Astrocyte of the spinal cord (primary cell): ENCODE measurements around the gene IER3.
"Not testable (repeated sequence)": the region's sequence is repeated elsewhere in the genome, so short reads cannot be mapped to it uniquely, and the experiment has no call there.

Experiments used
- DNase-seq: peaks from one replicate; pipeline ENCODE4 v3.0.0; 2011; ENCODE audit warnings: low read depth, low spot score
- H3K4me3 ChIP-seq: 2 replicates; pipeline ENCODE4 v1.5.1; 2011; ENCODE audit warnings: low read depth, mild to moderate bottlenecking, low read length, moderate library complexity
- in situ Hi-C: cut with HindIII; loops from 2 replicates; pipeline ENCODE4 v1.10.0; 2017; ENCODE audit warnings: low sequenced_read_pairs
- TF ChIP-seq, protein P1 (sequence below): IDR thresholded peaks from 2 replicates; pipeline ENCODE4 v1.5.1; 2012; ENCODE audit warnings: low read depth, mild to moderate bottlenecking, low read length, inconsistent platforms

IER3 gene

DNA sequence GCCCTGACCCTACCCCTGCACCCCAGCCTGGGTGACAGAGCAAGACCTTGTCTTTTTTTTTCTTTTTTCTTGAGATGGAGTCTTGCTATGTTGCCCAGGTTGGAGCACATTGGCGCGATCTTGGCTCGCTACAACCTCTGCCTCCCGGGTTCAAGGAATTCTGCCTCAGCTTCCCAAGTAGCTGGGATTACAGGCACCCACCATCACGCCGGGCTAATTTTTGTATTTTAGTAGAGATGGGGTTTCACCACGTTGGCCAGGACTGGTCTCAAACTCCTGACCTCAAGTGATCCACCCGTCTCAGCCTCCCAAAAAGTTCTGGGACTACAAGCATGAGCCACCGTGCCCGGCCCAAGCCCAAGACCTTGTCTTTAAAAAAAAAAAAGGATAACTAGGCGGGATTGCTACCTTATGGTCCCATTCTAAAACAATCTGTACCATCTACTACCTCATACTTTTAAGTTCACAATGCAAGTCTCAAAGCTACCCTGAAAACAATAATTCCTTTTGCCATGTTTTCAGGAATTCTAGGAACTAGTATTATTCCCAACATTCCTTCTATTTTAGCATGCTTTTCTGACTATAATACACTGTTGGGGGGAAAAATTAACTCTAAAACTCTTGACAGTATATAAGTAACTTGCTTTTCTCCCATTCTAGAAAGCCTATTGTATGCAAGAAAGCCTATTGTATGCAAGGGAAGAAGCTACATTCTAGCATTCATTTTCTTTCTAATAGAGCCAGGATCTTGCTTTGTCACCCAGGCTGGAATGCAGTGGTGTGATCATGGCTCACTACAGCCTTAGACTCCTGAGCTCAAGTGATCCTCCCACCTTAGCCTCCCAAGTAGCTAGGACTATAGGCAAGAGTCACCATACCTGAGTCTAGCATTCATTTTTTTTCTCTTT lies 17.6 kb downstream of the IER3 start:
- in situ Hi-C loops: no loop called here
- no peak for DNase-seq

DNA sequence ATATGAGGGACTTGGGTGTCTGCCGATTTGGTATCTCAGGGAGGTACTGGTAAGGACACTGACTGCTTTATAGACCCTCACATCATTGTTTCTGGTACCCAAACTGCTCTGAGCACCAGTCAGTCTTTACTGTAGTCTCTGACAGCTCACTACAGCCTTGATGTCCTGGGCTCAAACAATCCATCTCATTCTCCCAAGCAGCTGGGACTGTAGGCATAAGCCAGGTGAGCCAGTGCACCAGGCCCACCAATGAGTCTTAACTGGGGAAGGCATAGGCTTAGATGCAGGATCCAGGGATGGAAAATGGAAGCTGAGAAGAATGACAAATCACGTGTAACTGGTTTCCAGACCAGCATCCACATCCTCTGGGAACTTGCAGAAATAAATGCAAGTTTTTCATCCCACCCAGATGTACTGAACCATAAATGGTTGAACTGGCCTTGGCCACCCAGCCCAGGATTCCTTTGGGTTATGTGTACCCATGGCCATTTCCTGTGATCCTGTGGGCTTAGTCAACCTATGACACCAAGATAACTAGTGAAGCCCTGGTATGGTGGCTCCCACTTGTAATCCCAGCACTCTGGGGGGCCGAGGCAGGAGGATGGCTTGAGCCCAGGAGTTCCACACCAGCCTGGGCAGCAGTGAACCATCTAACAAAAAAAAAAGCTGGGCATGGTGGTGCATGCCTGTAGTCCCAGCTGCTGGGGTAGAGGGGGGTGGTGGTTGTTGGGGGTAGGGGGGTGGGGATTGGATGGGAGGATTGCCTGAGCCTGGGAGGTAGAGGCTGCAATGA lies 18.4 kb downstream of the IER3 start:
- no peak overlapping the region for H3K4me3 ChIP-seq
- in situ Hi-C loops: no loop called here
- TF ChIP-seq, protein P1, sequence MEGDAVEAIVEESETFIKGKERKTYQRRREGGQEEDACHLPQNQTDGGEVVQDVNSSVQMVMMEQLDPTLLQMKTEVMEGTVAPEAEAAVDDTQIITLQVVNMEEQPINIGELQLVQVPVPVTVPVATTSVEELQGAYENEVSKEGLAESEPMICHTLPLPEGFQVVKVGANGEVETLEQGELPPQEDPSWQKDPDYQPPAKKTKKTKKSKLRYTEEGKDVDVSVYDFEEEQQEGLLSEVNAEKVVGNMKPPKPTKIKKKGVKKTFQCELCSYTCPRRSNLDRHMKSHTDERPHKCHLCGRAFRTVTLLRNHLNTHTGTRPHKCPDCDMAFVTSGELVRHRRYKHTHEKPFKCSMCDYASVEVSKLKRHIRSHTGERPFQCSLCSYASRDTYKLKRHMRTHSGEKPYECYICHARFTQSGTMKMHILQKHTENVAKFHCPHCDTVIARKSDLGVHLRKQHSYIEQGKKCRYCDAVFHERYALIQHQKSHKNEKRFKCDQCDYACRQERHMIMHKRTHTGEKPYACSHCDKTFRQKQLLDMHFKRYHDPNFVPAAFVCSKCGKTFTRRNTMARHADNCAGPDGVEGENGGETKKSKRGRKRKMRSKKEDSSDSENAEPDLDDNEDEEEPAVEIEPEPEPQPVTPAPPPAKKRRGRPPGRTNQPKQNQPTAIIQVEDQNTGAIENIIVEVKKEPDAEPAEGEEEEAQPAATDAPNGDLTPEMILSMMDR: no peak
- DNase-seq: peak; percentile 55

More for the DNA sequence above, 17.6 kb downstream of the IER3 start:
- H3K4me3 ChIP-seq: no peak overlapping the region
- TF ChIP-seq, protein P1: no peak

DNA sequence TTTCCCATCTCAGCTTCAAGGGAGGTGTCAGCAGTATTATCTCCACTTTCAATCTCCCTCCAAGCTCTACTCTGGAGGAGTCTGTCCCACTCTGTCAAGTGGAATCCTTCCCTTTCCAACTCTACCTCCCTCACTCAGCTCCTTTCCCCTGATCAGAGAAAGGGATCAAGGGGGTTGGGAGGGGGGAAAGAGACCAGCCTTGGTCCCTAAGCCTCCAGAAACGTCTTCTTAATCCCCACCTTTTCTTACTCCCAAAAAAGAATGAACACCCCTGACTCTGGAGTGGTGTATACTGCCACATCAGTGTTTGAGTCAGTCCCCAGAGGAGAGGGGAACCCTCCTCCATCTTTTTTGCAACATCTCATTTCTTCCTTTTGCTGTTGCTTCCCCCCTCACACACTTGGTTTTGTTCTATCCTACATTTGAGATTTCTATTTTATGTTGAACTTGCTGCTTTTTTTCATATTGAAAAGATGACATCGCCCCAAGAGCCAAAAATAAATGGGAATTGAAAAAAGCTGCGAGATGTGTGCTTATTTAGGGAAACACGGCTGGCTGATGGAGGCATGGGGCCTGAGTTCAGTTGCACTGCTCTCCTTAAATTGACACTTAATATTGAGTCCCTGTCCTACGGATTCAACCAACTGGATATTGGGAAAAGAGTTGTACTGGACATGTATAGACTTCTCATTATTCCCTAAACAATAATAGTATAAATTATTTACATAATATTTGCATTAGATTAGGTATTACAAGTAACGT lies 19.3 kb downstream of the IER3 start:
- TF ChIP-seq, protein P1: no peak
- in situ Hi-C loops: no loop called here
- no peak for DNase-seq
- no peak overlapping the region for H3K4me3 ChIP-seq

DNA sequence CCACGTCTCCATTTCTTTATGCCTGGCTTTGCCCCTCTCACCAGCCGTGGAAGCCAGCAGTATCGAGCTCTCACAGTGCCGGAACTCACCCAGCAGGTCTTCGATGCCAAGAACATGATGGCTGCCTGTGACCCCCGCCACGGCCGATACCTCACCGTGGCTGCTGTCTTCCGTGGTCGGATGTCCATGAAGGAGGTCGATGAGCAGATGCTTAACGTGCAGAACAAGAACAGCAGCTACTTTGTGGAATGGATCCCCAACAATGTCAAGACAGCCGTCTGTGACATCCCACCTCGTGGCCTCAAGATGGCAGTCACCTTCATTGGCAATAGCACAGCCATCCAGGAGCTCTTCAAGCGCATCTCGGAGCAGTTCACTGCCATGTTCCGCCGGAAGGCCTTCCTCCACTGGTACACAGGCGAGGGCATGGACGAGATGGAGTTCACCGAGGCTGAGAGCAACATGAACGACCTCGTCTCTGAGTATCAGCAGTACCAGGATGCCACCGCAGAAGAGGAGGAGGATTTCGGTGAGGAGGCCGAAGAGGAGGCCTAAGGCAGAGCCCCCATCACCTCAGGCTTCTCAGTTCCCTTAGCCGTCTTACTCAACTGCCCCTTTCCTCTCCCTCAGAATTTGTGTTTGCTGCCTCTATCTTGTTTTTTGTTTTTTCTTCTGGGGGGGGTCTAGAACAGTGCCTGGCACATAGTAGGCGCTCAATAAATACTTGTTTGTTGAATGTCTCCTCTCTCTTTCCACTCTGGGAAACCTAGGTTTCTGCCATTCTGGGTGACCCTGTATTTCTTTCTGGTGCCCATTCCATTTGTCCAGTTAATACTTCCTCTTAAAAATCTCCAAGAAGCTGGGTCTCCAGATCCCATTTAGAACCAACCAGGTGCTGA lies 20.3 kb downstream of the IER3 start:
- DNase-seq, H3K4me3 ChIP-seq, in situ Hi-C loops: not testable (repeated sequence)
- TF ChIP-seq, protein P1: peak; percentile 3

DNA sequence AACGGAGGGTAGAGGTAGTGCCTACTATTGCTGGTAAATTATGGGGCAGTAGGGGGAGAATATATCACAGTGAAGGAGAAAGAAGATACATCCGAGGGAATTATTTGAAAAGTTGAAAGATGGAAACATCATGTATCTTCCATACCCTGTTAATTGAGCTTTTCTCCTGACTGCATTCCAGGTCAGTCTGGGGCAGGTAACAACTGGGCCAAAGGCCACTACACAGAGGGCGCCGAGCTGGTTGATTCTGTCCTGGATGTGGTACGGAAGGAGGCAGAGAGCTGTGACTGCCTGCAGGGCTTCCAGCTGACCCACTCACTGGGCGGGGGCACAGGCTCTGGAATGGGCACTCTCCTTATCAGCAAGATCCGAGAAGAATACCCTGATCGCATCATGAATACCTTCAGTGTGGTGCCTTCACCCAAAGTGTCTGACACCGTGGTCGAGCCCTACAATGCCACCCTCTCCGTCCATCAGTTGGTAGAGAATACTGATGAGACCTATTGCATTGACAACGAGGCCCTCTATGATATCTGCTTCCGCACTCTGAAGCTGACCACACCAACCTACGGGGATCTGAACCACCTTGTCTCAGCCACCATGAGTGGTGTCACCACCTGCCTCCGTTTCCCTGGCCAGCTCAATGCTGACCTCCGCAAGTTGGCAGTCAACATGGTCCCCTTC lies 21.0 kb downstream of the IER3 start:
- in situ Hi-C loops, DNase-seq: not testable (repeated sequence)
- H3K4me3 ChIP-seq: peak overlapping the region; percentile 99
